GM19193 (cell line): Measurements from ENCODE around the gene JAGN1.

Experiments used
- POLR2A ChIP-seq: IDR thresholded peaks from 4 replicates; pipeline ENCODE4 v1.6.1; 2011; ENCODE audit not compliant: insufficient read depth, insufficient read length; ENCODE audit errors: extremely low read depth

The JAGN1 gene

GRCh38 chr3:9891072-9891622 is 737 bp downstream of the JAGN1 start:
- TF ChIP-seq POLR2A: no peak

DNA sequence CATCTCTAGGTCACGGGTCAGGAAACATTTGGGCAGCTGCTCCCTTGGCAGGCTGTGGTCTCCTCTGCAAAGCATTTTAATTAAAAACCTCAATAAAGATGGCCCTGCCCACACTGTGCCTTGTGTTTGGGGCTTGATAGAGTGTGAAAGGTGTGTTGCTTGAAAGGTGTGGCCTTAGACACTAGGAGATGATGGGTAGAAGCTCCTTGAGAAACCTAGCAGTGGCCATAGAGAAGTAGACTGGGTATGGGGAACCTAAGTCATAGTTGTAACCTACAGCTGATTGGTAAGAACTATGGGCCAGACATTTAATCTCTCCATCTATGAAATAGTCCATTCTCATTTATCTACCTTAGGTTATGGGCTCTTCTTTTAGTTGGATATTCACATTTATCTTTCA is 3.3 kb downstream of the JAGN1 start:
- no peak for TF ChIP-seq POLR2A

GRCh38 chr3:9897408-9898372 is 7.3 kb downstream of the JAGN1 start:
- TF ChIP-seq POLR2A: no peak

GRCh38 chr3:9898467-9899241 is 8.2 kb downstream of the JAGN1 start:
- TF ChIP-seq POLR2A: no peak

- TF ChIP-seq POLR2A: no peak
Observed at GRCh38 chr3:9899289-9899791, 8.9 kb downstream of the JAGN1 start.

GRCh38 chr3:9901967-9902366 is 11.6 kb downstream of the JAGN1 start:
- TF ChIP-seq POLR2A: no peak

GRCh38 chr3:9902372-9903237 is 12.2 kb downstream of the JAGN1 start, which contains the start of gene IL17RE:
Gene IL17RE (plus strand): TSS chr3:9902848. CDS start chr3:9902933, 85 bp downstream.
- no peak for TF ChIP-seq POLR2A

- no peak for TF ChIP-seq POLR2A
Observed at GRCh38 chr3:9903238-9903624, 12.8 kb downstream of the JAGN1 start.

DNA sequence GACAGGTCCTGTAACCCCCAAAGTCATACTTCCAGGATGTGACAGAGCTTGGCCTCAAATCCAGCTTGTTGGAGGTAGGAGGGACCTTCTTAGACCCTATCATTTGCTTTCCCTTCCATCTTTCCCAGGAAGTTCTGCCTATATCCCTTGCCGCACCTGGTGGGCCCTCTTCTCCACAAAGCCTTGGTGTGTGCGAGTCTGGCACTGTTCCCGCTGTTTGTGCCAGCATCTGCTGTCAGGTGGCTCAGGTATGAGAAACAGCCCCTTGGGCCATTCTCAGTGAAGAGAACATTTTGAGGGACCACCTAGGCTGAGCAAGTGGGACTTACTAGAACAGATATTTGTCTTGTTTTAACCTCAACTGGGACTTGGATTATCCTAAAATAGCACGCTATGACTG is 13.5 kb downstream of the JAGN1 start:
- TF ChIP-seq POLR2A: no peak

GRCh38 chr3:9906480-9906879 is 16.1 kb downstream of the JAGN1 start:
- no peak for TF ChIP-seq POLR2A

DNA sequence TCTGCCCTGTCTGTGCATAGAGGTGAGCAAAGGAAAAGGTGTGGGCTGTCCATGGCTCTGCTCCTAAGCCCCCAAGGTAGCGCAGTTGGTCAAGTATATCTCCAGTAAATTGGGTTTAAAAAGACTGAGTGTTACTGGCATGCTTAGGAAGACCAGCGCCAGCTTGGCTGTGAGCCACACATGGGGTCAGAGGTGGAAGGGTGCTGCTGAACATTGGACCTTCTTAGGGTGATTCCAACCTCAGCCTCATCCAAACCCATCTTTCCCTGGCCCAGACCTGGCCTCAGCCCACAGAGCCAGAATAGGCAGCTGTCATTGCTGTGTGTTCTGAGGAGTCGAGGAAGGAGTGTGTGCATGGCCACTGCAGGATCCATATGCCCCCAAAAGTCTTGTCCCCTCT is 17.9 kb downstream of the JAGN1 start:
- TF ChIP-seq POLR2A: no peak

DNA sequence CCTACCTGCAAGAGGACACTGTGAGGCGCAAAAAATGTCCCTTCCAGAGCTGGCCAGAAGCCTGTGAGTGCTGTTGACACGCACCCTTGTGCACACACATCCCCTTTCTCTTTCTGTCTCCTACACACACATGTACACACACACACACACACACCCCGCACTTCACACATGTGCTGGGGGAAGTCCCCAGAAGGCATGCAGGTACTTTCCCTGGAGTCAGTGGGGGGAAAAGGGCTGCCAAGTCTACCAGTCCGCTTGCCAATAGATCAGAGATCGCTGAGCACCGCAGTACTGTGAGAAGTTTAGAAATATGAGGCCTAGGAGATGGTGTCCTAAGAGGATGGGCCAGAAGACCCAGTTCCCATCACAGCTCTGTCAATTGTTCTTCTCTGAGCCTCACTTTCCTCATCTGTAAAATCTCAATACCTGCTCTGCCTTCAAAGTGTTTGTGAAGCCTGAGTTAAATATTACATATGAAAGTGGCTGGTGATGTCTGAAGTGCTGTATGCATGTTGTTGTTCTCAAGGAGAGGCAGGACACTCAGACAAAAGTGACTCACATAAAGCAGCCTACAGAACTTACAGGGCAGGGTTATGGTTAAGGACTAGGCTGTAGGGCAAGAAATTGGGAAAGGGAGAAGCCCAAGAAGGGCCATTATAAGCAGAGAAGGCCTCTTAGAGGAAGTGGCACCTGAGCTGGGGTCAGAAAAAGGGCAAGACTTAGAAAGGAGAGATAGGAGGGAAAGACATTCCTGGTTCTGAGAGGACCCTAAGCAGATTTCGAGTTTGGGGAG is 19.0 kb downstream of the JAGN1 start:
- TF ChIP-seq POLR2A: no peak

DNA sequence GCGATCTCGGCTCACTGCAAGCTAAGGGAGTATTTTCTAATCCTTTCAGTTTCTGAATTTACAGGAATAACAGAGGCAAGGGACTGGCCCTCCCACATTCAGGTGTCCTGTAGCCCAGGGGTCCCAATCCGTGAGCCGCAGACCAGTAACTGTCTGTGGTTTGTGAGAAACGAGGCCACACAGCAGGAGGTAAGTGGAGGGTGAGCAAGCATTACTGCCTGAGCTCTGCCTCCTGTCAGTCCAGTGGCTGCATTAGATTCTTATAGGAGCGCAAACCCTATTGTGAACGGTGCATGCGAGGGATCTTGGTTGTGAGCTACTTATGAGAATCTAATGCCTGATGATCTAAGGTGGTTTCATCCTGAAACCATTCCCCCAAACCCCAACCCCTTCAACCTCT is 21.5 kb downstream of the JAGN1 start:
- no peak for TF ChIP-seq POLR2A

DNA sequence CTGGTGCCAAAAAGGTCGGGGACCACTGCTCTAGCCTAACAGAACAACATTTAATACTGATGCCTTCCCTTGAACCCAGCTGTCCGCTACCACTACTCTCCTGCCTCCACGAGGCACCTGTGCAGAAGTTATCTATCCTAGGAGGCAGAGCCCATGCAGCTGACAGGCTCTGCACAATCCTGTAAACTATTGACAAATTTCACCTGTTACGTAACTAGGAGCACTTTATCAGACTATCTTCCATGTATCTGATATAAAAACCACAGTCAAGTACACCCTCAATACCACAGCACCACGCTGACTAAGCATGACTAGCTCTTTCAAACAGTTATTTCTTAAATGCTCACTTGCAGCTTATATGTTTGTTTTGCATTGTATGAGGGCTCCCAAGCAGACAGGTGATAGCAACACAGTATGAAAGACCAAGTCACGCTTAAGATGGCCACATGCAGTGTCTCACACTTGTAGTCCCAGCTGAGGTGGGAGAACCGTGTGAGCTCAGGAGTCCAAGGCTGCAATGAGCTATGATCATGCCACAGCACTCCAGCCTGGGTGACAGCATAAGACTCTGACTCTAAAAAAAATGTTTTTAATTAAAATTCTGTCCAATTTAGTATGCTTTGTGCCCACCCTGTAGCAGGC is 22.0 kb downstream of the JAGN1 start:
- TF ChIP-seq POLR2A: no peak

- no peak for TF ChIP-seq POLR2A
Observed at GRCh38 chr3:9913601-9914000, 23.2 kb downstream of the JAGN1 start.
